ENCODE data around the gene USP27X.

DNA sequence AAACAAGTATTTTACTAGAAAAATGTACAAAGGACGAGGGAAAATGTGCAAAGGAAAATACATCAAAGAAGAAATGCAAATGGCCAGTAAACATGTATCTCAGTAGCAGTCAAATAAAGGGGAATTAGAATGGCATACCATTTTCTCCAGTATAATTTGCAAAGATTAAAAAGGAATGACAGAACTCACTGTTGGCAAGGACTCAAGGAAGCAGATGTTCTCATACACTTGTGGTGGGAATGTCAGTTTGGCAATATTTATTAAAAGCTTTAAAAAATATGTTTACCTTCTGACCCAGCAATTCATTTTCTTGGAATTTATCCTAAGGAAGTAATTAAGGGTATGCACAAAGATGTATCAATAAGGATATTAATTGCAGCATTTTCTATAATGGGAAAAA, 50.8 kb downstream of the USP27X start:
- no peak for TF ChIP-seq GABPA (IDR thresholded peaks at IDR 0.05 in 1 of 2, conservative IDR thresholded peaks at IDR 0.05 in 1 of 2)
- TF ChIP-seq TAF1 (conservative IDR thresholded peaks at IDR 0.05): no peak
- TF ChIP-seq, protein P1, sequence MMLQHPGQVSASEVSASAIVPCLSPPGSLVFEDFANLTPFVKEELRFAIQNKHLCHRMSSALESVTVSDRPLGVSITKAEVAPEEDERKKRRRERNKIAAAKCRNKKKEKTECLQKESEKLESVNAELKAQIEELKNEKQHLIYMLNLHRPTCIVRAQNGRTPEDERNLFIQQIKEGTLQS (IDR thresholded peaks at IDR 0.05): no peak
- no peak for TF ChIP-seq ZBTB33 (IDR thresholded peaks at IDR 0.05)

Measured in liver (tissue), 2 donors.